ENCODE results near the gene BLMH.

GRCh38 chr17:30236766-30237165 lies 55.0 kb downstream of the BLMH start:
- no peak for TF ChIP-seq CTCF (IDR thresholded peaks at IDR 0.05; ENCODE audit: low read depth, low read length)
- no peak for TF ChIP-seq POLR2A (IDR thresholded peaks at IDR 0.05; ENCODE audit: extremely low read depth, insufficient read length)
